Ascending aorta (tissue), 2 donors: ENCODE measurements around the gene UBE2B. TPM values are rescaled to one million over a fixed set of nuclear protein-coding genes. Genes with fewer than 3 reads are reported as not detected.
"Not testable (repeated sequence)": the region's sequence is repeated elsewhere in the genome, so short reads cannot be mapped to it uniquely, and the experiment has no call there.

ENCODE experiments used
- DNase-seq, 2 donors: peaks; one replicate each; pipeline ENCODE4 v3.0.0-alpha.2; 2019; ENCODE audit warnings: low spot score in 2 of 2
- H3K27ac ChIP-seq, 2 donors: fragments of 200-600 bp; sonication (generic); one replicate each; pipeline ENCODE4 v1.5.1; 2016 to 2017; ENCODE audit warnings: mild to moderate bottlenecking in 1 of 2
- H3K27me3 ChIP-seq: fragments of 200-600 bp; sonication (generic); one replicate; pipeline ENCODE4 v1.5.1; 2017
- H3K36me3 ChIP-seq, 2 donors: fragments of 200-600 bp; sonication (generic); one replicate each; pipeline ENCODE4 v1.5.1; 2016
- H3K4me1 ChIP-seq, 2 donors: fragments of 200-600 bp; sonication (generic); one replicate each; pipeline ENCODE4 v1.5.1; 2016 to 2017; ENCODE audit warnings: mild to moderate bottlenecking in 1 of 2
- H3K4me3 ChIP-seq, 2 donors: fragments of 200-600 bp; sonication (generic); one replicate each; pipeline ENCODE4 v1.5.1; 2016 to 2017; ENCODE audit warnings: mild to moderate bottlenecking in 1 of 2
- H3K9me3 ChIP-seq, 2 donors: fragments of 200-600 bp; sonication (generic); one replicate each; pipeline ENCODE4 v1.5.1; 2016
- intact Hi-C: fragments of 100-400 bp; cut with DNase I; formaldehyde crosslinking; loops from one replicate; pipeline ENCODE4 v1.15.1; 2023
- total RNA-seq: library from RNA; depleted of rRNA; stranded (reverse); fragments of >200 nt; gene quantifications from one replicate; pipeline ENCODE4 v1.1.0, GENCODE V29; 2016
- TF ChIP-seq, protein P1 (sequence below), 3 experiments: fragments of 200-600 bp in 2 of 3; fragments of 450-650 bp in 1 of 3; sonication (generic) in 2 of 3; IDR thresholded peaks; one replicate each; pipeline ENCODE4 v1.5.1; 2016 to 2019; ENCODE audit warnings: antibody characterized with exemption in 3 of 3, mild to moderate bottlenecking in 1 of 3, moderate library complexity in 1 of 3

UBE2B gene
- total RNA-seq, 1 donor from 2014 or later = 42.6 TPM

DNA sequence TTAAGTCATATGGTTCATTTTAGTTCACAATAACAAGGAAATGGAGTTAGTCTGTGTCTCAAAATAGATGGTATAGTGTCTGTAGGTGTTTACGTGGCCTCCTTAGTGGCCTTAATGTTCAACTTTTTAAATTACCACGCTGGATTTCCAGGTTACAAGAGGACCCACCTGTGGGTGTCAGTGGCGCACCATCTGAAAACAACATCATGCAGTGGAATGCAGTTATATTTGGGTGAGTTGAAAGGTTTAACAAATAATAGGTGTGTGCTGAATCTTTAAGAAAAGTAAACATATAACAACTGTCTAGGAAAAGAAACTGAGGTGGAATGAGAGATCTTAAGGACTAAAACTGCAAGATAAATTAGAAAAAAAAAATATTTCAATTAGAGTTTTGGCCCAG, 2.9 kb downstream of the UBE2B start:
- H3K9me3 ChIP-seq = no peaks in the 10 kb centered on the region
- no peak overlapping the region for H3K4me3 ChIP-seq
- H3K36me3 ChIP-seq = peaks cover 10 to 20% of the 10 kb centered on the region in 2 donors
- H3K27me3 ChIP-seq = no peaks in the 10 kb centered on the region
- TF ChIP-seq, protein P1, sequence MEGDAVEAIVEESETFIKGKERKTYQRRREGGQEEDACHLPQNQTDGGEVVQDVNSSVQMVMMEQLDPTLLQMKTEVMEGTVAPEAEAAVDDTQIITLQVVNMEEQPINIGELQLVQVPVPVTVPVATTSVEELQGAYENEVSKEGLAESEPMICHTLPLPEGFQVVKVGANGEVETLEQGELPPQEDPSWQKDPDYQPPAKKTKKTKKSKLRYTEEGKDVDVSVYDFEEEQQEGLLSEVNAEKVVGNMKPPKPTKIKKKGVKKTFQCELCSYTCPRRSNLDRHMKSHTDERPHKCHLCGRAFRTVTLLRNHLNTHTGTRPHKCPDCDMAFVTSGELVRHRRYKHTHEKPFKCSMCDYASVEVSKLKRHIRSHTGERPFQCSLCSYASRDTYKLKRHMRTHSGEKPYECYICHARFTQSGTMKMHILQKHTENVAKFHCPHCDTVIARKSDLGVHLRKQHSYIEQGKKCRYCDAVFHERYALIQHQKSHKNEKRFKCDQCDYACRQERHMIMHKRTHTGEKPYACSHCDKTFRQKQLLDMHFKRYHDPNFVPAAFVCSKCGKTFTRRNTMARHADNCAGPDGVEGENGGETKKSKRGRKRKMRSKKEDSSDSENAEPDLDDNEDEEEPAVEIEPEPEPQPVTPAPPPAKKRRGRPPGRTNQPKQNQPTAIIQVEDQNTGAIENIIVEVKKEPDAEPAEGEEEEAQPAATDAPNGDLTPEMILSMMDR (IDR thresholded peaks at IDR 0.05) = no peak
- no peak for DNase-seq
- H3K4me1 ChIP-seq = peaks cover 3 to 19% of the 10 kb centered on the region in 2 donors
- intact Hi-C loops = loop anchor here (5.0 to 10.0 kb wide), 3 partner anchors 213 to 531 kb away; partner anchors contain the start of genes PCBD2 and TXNDC15
- no peak overlapping the region for H3K27ac ChIP-seq

DNA sequence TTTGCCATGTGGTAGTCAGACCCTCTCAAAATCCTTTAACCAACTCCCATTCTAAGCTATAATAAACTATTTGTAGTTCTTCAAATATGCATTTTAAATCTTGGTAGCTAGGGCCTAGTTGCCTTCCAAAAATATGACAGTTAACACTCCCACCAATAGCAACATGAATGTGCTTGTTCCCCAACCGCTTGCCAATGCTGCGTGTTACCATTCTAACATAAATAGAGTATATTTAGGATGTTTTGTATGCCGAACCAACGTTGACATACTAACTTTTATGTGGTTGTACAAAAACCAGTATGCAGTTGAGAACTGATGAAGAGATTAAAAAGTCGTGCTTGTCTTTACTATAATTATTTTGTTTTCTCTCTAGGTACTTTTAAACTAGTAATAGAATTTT, 9.0 kb downstream of the UBE2B start:
- Histone ChIP-seq H3K27me3 (no peaks in the 10 kb centered on the region), H3K4me1 (peaks cover 0 to 8% of the 10 kb centered on the region in 2 donors), H3K9me3 (no peaks in the 10 kb centered on the region), H3K4me3 (no peak overlapping the region), H3K27ac (no peak overlapping the region), H3K36me3 (peaks cover 58 to 78% of the 10 kb centered on the region in 2 donors)
- no peak for DNase-seq
- intact Hi-C loops = no loop called here
- TF ChIP-seq, protein P1 (IDR thresholded peaks at IDR 0.05) = no peak

DNA sequence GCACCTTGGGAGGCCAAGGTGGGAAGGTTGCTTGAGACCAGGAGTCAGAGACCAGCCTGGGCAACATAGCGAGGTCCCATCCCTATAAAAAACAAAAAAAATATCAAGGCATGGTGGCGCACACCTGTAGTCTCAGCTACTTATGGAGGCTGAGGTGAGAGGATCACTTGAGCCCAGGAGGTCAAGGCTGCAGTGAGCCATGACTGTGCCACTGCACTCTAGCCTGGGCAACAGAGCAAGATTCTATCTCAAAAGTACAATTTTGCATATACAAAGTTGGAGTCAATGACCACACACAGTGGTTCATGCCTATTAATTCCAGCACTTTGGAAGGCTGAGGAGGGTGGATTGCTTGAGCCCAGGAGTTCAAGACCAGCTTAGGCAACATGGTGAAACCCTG, 10.8 kb downstream of the UBE2B start:
- H3K27me3 ChIP-seq, H3K27ac ChIP-seq, DNase-seq, H3K9me3 ChIP-seq, intact Hi-C loops, H3K4me1 ChIP-seq, H3K4me3 ChIP-seq: not testable (repeated sequence)
- H3K36me3 ChIP-seq = peaks cover 76 to 91% of the 10 kb centered on the region in 2 donors

DNA sequence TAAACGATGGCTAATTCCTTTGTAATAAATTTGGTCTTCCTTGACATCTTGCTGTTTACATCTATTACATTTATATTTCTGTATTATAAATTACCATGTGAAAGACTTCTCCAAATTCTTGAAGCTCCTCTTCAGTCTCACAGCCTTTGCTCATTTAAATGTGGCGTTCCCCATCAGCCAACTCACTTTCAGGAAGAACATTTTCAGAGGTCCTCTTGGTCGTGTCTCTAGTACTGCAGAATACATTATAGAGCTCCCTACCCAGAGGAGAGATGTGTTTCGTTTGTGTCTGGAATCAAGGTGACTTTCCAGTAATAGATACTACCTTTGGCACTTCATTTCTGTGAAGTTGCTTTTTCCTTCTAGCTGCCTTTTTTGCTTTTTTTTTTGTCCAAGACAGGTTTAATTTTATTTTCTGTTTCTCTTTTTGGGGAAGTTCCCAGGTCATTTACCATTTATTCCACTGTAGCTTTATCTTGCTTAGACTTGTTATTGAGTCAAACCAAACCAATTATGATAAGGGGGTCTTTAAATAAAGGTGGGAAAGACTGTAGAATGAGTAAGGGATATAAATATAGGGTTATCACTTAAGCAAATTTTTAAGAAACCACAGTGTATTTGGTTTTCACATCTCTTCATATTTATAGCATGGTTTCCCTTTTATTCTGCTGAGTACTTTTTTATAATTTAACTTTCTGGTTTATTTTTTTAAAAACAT, 12.8 kb downstream of the UBE2B start:
- H3K27me3 ChIP-seq = no peaks in the 10 kb centered on the region
- intact Hi-C loops = no loop called here
- H3K9me3 ChIP-seq = no peaks in the 10 kb centered on the region
- H3K27ac ChIP-seq = no peak overlapping the region
- peaks cover 83 to 95% of the 10 kb centered on the region in 2 donors for H3K36me3 ChIP-seq
- TF ChIP-seq, protein P1 (IDR thresholded peaks at IDR 0.05) = no peak
- no peak for DNase-seq
- H3K4me3 ChIP-seq = no peak overlapping the region
- no peaks in the 10 kb centered on the region for H3K4me1 ChIP-seq

DNA sequence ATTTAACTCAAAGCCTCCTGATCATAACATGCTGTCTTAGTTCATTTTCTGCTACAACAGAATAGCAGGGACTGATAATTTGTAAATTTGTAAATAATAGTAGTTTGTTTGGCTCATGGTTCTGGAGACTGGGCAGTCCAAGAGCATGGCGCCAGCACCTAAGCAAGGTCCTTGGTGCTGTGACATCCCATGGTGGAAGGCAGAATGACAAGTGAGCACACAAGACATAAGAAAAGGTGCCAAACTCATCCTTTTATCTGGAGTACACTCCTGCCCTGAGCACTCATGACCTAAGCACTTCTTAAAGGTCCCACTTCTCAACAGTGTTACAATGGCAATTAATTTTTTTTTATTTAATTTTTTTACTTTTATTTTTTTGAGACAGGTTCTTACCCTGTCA, 16.1 kb downstream of the UBE2B start:
- Histone ChIP-seq H3K9me3 (no peaks in the 10 kb centered on the region), H3K36me3 (peaks cover 82 to 96% of the 10 kb centered on the region in 2 donors), H3K4me1 (no peaks in the 10 kb centered on the region), H3K4me3 (no peak overlapping the region), H3K27ac (no peak overlapping the region), H3K27me3 (no peaks in the 10 kb centered on the region)
- no peak for DNase-seq
- TF ChIP-seq, protein P1 (IDR thresholded peaks at IDR 0.05) = no peak
- intact Hi-C loops = no loop called here

DNA sequence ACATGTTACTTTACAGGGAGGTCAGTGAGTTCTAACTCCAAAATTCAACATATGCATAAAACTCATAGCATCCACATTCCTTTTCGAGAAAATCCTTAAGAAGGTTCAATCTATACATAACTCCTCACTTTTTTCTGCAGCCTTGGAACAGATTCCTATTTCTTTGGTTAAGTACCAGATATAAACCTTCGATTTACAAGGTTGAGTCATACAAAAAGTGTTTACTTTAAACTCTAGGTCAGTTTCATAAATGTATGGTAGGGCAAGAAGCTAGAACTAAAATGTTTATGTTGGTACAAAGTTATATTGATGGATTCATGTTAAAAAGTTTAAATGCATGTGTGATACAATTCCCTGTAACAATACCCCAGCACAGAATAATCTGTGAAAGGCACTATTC, 20.9 kb downstream of the UBE2B start:
- no peak for DNase-seq
- intact Hi-C loops = no loop called here
- H3K4me3 ChIP-seq = no peak overlapping the region
- no peaks in the 10 kb centered on the region for H3K4me1 ChIP-seq
- no peaks in the 10 kb centered on the region for H3K9me3 ChIP-seq
- no peaks in the 10 kb centered on the region for H3K27me3 ChIP-seq
- H3K27ac ChIP-seq = no peak overlapping the region
- TF ChIP-seq, protein P1 (IDR thresholded peaks at IDR 0.05) = no peak
- H3K36me3 ChIP-seq = peaks cover 70 to 93% of the 10 kb centered on the region in 2 donors
